GM19043 (cell line): Measurements from ENCODE around the gene GAL3ST2.
"Not testable (repeated sequence)": the region's sequence is repeated elsewhere in the genome, so short reads cannot be mapped to it uniquely, and the experiment has no call there.

Experiments used
- ATAC-seq: cut with Tn5 transposase; IDR thresholded peaks from one replicate; pipeline ENCODE4 v1.9.1; 2021; ENCODE audit warnings: low read depth; ENCODE audit not compliant: unreplicated experiment

GAL3ST2 gene

GRCh38 chr2:241806217-241806616, 29.6 kb downstream of the GAL3ST2 start:
- ATAC-seq, result not testable (repeated sequence)

- ATAC-seq, result no peak
Observed at GRCh38 chr2:241808051-241808720, 31.6 kb downstream of the GAL3ST2 start.

GRCh38 chr2:241808721-241809382, 32.2 kb downstream of the GAL3ST2 start, which contains the start of gene NEU4:
NEU4 (plus strand) TSS chr2:241809193; CDS start chr2:241814485, 5,292 bp downstream.
- no peak for ATAC-seq

GRCh38 chr2:241809383-241810306, 33.0 kb downstream of the GAL3ST2 start:
- no peak for ATAC-seq

GRCh38 chr2:241810307-241811200, 33.9 kb downstream of the GAL3ST2 start:
- ATAC-seq, result no peak

GRCh38 chr2:241811201-241811951, 34.8 kb downstream of the GAL3ST2 start:
- ATAC-seq, result no peak

- no peak for ATAC-seq
Observed at GRCh38 chr2:241811952-241812729, 35.5 kb downstream of the GAL3ST2 start.

GRCh38 chr2:241812730-241813643, 36.4 kb downstream of the GAL3ST2 start:
- ATAC-seq, result no peak

- ATAC-seq, result no peak
Observed at GRCh38 chr2:241813644-241814392, 37.2 kb downstream of the GAL3ST2 start.

GRCh38 chr2:241814393-241814642, 37.7 kb downstream of the GAL3ST2 start:
- no peak for ATAC-seq

- no peak for ATAC-seq
Observed at GRCh38 chr2:241814643-241815476, 38.2 kb downstream of the GAL3ST2 start.

GRCh38 chr2:241815477-241816430, 39.1 kb downstream of the GAL3ST2 start:
- no peak for ATAC-seq

GRCh38 chr2:241816431-241817121, 40.0 kb downstream of the GAL3ST2 start:
- no peak for ATAC-seq

GRCh38 chr2:241817126-241817820, 40.7 kb downstream of the GAL3ST2 start:
- ATAC-seq, result no peak
